Stimulated activated CD8-positive, alpha-beta memory T cell treated with anti-CD3 and anti-CD28 coated beads, Interleukin-15, amount 100 ng/mL, for 4 hours (primary cell): Measurements from ENCODE around the gene PACC1.
"Not testable (repeated sequence)": the region's sequence is repeated elsewhere in the genome, so short reads cannot be mapped to it uniquely, and the experiment has no call there.

Source experiments
- DNase-seq, 2 donors: peaks; one replicate each; pipeline ENCODE4 v3.0.0-alpha.2; 2020; ENCODE audit warnings: low read depth in 2 of 2

Gene PACC1

GRCh38 chr1:212328248-212328647, 86.4 kb downstream of the PACC1 start:
- no peak for DNase-seq

GRCh38 chr1:212326541-212326940, 88.1 kb downstream of the PACC1 start:
- no peak for DNase-seq

- DNase-seq: no peak
These were observed 91.6 kb downstream of the PACC1 start for GRCh38 chr1:212323066-212323465.

DNA sequence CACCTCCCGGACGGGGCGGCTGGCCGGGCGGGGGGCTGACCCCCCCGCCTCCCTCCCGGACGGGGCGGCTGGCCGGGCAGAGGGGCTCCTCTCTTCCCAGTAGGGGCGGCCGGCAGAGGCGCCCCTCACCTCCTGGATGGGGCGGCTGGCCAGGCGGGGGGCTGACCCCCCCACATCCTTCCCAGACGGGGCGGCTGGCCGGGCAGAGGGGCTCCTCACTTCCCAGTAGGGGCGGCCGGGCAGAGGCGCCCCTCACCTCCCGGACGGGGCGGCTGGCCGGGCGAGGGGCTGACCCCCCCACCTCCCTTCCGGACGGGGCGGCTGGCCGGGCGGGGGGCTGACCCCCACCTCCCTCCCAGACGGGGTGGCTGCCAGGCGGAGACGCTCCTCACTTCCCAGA, 93.7 kb downstream of the PACC1 start:
- DNase-seq: not testable (repeated sequence)

DNA sequence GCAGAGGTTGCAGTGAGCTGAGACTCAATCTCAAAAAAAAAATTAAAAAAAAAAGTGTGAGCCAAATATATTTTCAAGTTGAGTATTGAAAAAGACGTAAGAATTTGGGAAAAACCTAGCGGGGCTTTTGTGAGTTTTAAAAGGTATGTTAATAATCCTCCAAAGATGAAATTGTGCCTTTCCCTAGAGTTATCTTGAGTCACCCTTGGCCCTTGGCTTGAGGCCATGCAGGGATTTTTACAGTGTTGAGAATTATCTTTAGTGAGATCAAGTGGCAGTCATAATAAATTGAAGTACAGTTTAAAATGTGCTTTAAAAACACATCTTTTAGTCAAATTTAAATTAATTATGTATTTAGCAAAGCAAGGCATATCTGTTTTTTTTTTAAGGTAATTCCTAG, 96.8 kb downstream of the PACC1 start:
- DNase-seq: no peak

DNA sequence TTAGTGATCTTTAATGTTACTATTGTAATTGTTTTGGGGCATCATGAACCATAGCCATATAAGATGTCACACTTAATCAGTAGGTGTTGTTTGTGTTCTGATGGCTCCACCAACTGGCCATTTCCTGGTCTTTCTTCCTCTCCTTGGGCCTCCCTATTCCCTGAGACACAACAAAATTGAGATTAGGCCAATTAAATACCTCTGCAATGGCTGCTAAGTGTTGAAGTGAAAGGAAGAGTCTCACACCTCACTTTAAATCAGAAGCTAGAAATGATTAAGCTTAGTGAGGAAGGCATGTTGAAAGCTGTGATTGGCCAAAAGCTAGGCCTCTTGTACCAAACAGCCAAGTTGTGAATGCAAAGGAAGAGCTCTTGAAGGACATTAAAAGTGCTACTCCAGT, 98.8 kb downstream of the PACC1 start:
- no peak for DNase-seq

DNA sequence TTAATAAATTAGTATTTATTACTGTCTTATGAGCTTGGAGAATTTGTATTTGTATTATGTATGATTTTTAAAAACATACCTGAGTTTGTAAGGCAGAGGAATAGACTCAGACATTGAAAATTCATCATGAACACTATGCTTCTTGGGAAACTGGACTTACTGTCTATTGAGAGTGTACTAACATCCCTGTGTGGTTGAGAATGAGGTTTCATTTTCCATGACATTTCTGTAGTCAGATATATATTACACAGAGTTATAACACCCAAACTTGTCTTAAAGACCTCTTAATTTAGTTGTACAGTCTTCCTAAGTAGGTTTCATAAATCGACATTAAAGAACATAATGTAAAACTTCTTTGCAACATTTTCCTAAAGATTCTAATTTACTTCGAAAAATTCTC, 99.5 kb downstream of the PACC1 start:
- no peak for DNase-seq
